ENCODE results near the gene PTPRT. TPM values are rescaled to one million over a fixed set of nuclear protein-coding genes. Genes with fewer than 3 reads are reported as not detected.

The PTPRT gene
- total and polyA plus RNA-seq, 2 of the 13 experiments (the other 11 are each of a cell fraction or from before 2014, with no cell fraction given) = under 0.01 to 0.09 TPM

- Histone ChIP-seq H3K4me2 (ENCODE audit: low read depth, low read length) (no peak overlapping the region), H2AFZ (ENCODE audit: low read length) (no peak overlapping the region), H3K9me3 (ENCODE audit: low read length) (no peaks in the 10 kb centered on the region), H3K36me3 (replicated peaks in 1 of 2; ENCODE audit: control insufficient read depth in 1 of 2, insufficient read depth in 2 of 2, low read length in 2 of 2) (no peaks in the 10 kb centered on the region), H3K27ac (ENCODE audit: extremely low read length, insufficient read depth, low read length) (no peak overlapping the region), H3K9ac (ENCODE audit: insufficient read depth, low read depth, low read length) (no peak overlapping the region), H3K4me3 (replicated peaks in 1 of 3; ENCODE audit: insufficient read depth in 1 of 3, low read depth in 2 of 3, low read length in 3 of 3) (no peak overlapping the region), H3K4me1 (ENCODE audit: insufficient read depth, low read length) (no peaks in the 10 kb centered on the region), H4K20me1 (ENCODE audit: insufficient read depth, low read length) (no peaks in the 10 kb centered on the region), H3K27me3 (ENCODE audit: control insufficient read depth in 1 of 2, insufficient read depth in 2 of 2, low read length in 2 of 2) (no peaks in the 10 kb centered on the region), H3K79me2 (ENCODE audit: insufficient read depth, low read length) (no peaks in the 10 kb centered on the region)
- intact Hi-C loops (cut with micrococcal nuclease; ENCODE audit: unreplicated experiment) (no loop called here), in situ Hi-C loops (cut with HindIII; ENCODE audit: extremely low pct_ligation_motif_present, low pct_unique_long_range_greater_than_20kb) (no loop called here)
- 18% methylated on average over 8 of the region's 8 CpGs for WGBS (ENCODE audit: low lambda C conversion rate)
- ATAC-seq = no peak
- no peak for DNase-seq (ENCODE audit: low spot score)
- TF ChIP-seq ZNF552 (CRISPR knock-in tag; IDR thresholded peaks at IDR 0.05; ENCODE audit: borderline replicate concordance) (no peak), ZNF747 (CRISPR knock-in tag; IDR thresholded peaks at IDR 0.05; ENCODE audit: borderline replicate concordance) (no peak), CSRNP1 (CRISPR knock-in tag; IDR thresholded peaks at IDR 0.05) (no peak), ZNF776 (CRISPR knock-in tag; IDR thresholded peaks at IDR 0.05) (no peak), ZNF17 (CRISPR knock-in tag; IDR thresholded peaks at IDR 0.05) (no peak), TERF1 (CRISPR knock-in tag; IDR thresholded peaks at IDR 0.05) (no peak), ZNF343 (CRISPR knock-in tag; IDR thresholded peaks at IDR 0.05) (no peak), ZNF101 (CRISPR knock-in tag; IDR thresholded peaks at IDR 0.05; ENCODE audit: borderline replicate concordance, low read depth) (no peak), IRF2 (CRISPR knock-in tag; IDR thresholded peaks at IDR 0.05) (no peak), THRA (CRISPR knock-in tag; IDR thresholded peaks at IDR 0.05; ENCODE audit: borderline replicate concordance) (no peak), ZNF33A (CRISPR knock-in tag; IDR thresholded peaks at IDR 0.05; ENCODE audit: borderline replicate concordance) (no peak), NFIB (CRISPR knock-in tag; IDR thresholded peaks at IDR 0.05; ENCODE audit: borderline replicate concordance) (no peak), PLRG1 (conservative IDR thresholded peaks at IDR 0.05) (no peak), MED8 (CRISPR knock-in tag; IDR thresholded peaks at IDR 0.05; ENCODE audit: insufficient replicate concordance) (no peak), ZNF75D (CRISPR knock-in tag; IDR thresholded peaks at IDR 0.05; ENCODE audit: borderline replicate concordance) (no peak), PTBP1 (IDR thresholded peaks at IDR 0.05; ENCODE audit: low read depth, low read length, poor library complexity, severe bottlenecking) (no peak), PLSCR1 (CRISPR knock-in tag; IDR thresholded peaks at IDR 0.05; ENCODE audit: borderline replicate concordance) (no peak), NCOR1 (IDR thresholded peaks at IDR 0.05; ENCODE audit: borderline replicate concordance, low read length) (no peak)
- no peak for FAIRE-seq
- ChIA-PET CTCF (ENCODE audit: low intra/inter-chr PET ratio, low total read pairs) (no interaction called here), POLR2A (no interaction called here)
- no TSS peak for BruUV-seq (replicated peaks)
Measured at GRCh38 chr20:43029176-43029575, 160.5 kb downstream of the PTPRT start.
